NCI-H1092 (cell line): ENCODE results near the gene MYG1.
A peak's percentile ranks its signal among the peaks of the same experiment; 100 is the strongest.

ENCODE experiments used
- DNase-seq: peaks from one replicate; lab custom pipeline; 2025; lab: John Stamatoyannopoulos, UW

The MYG1 gene, protein sequence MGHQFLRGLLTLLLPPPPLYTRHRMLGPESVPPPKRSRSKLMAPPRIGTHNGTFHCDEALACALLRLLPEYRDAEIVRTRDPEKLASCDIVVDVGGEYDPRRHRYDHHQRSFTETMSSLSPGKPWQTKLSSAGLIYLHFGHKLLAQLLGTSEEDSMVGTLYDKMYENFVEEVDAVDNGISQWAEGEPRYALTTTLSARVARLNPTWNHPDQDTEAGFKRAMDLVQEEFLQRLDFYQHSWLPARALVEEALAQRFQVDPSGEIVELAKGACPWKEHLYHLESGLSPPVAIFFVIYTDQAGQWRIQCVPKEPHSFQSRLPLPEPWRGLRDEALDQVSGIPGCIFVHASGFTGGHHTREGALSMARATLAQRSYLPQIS

DNA sequence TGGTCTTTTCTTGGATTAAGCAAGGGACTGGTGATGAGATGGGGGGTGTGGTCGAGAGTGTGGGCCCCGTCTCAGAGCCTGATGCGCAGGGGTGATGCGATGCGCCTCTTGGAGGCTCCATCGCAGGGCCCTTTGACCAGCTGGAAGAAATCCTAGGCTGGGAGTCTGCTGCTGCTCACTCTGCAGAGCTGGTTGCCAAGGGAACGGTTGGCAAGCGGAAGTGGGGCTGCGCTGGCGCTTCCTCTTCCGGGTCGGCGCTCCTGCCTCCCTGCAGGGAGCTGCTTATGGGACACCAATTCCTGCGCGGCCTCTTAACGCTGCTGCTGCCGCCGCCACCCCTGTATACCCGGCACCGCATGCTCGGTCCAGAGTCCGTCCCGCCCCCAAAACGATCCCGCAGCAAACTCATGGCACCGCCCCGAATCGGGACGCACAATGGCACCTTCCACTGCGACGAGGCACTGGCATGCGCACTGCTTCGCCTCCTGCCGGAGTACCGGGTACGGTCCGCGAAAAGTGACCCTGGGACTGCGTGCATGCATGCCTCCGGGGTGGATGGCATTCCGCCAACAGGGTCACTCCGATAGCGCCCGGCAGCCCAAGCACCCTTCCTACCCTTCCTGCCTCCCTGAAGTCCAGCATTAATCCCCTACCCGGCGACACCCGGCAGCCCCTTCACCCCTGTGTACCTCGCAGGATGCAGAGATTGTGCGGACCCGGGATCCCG, at the start of gene MYG1:
MYG1 (plus strand) TSS at position 242 of the 727 bp plus-strand sequence; CDS start at position 285, 43 bp downstream.
- DNase-seq = peak; percentile 78

- peak; percentile 40 for DNase-seq
Observed at GRCh38 chr12:53251477-53252348, 47.8 kb upstream of the MYG1 start.

GRCh38 chr12:53252349-53252916, 47.1 kb upstream of the MYG1 start:
- DNase-seq = no peak

DNA sequence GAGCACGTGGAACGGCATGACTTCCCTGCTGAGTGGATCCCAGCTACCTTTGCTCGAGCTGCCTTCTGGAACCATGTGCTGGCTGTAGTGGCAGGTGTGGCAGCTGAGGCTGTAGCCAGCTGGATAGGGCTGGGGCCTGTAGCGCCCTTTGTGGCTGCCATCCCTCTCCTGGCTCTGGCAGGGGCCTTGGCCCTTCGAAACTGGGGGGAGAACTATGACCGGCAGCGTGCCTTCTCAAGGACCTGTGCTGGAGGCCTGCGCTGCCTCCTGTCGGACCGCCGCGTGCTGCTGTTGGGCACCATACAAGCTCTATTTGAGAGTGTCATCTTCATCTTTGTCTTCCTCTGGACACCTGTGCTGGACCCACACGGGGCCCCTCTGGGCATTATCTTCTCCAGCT, 46.2 kb upstream of the MYG1 start:
- no peak for DNase-seq

GRCh38 chr12:53254816-53255545, 44.5 kb upstream of the MYG1 start:
- no peak for DNase-seq

DNA sequence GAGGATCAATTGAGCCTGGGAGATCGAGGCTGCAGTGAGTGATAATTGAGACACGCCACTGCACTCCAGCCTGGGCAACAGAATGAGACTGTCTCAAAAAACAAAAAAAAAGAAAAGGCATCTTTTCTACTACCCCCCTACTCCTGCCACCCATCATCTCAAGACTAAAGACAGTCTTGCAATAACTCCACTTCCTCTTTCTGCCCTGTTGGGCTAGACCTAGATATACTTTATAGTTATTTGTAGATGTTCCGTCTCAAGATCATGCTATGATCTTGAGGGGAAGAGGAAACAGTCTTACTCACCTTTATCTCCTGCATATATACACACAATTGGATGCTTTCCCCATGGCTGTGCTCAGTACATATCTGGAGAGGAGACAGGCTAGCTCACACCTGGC, 43.5 kb upstream of the MYG1 start:
- DNase-seq = no peak

- no peak for DNase-seq
Observed at GRCh38 chr12:53258541-53259539, 40.7 kb upstream of the MYG1 start.

- no peak for DNase-seq
Observed at GRCh38 chr12:53259891-53260290, 39.6 kb upstream of the MYG1 start.

DNA sequence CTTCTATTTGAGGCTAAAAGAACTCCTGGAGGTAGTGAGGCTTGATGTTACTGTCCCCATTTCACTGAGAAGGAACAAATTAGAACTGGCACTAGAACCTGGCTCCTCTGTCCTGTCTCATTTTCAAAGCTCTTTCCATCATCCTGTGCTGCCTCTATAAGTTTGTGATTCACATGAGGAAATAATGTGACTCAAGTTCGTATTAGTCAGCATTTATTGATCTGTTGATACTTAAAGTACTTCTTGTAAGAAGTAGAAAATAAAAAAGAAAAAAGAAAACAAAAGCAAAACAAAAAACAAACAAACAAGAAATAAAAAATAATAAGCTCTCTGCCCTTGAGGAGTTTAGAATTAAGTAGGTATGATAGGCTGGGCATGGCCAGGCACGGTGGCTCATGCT, 33.7 kb upstream of the MYG1 start:
- DNase-seq = no peak

GRCh38 chr12:53267306-53267998, 32.0 kb upstream of the MYG1 start:
- DNase-seq = no peak

- DNase-seq = peak; percentile 42
Observed at GRCh38 chr12:53267999-53268629, 31.4 kb upstream of the MYG1 start, which contains the start of gene ESPL1. TSS of gene ESPL1 (plus strand) at chr12:53268299. CDS start at chr12:53268767, 468 bp downstream.

GRCh38 chr12:53268630-53269562, 30.6 kb upstream of the MYG1 start:
- DNase-seq = no peak

- no peak for DNase-seq
Observed at GRCh38 chr12:53274445-53274844, 25.1 kb upstream of the MYG1 start.

DNA sequence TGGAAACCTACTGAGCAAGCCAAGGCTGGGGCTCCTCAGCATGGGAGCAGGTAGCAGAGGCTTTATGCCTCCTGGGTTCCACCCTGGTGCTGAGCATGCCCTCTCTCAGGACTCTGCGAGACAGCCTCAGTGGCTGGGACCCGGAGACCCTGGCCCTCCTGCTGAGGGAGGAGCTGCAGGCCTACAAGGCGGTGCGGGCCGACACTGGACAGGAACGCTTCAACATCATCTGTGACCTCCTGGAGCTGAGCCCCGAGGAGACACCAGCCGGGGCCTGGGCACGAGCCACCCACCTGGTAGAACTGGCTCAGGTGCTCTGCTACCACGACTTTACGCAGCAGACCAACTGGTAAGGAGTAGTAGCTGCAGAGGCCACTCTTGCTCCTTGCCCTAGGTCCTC, 23.0 kb upstream of the MYG1 start:
- DNase-seq = no peak

GRCh38 chr12:53277981-53278380, 21.5 kb upstream of the MYG1 start:
- no peak for DNase-seq

- DNase-seq = no peak
Observed at GRCh38 chr12:53279283-53279869, 20.1 kb upstream of the MYG1 start.

GRCh38 chr12:53279888-53280498, 19.5 kb upstream of the MYG1 start:
- DNase-seq = no peak
